Fibroblast of pulmonary artery (primary cell): ENCODE data around the gene LRRC7.

Experiments
- DNase-seq: peaks from one replicate; pipeline ENCODE4 v3.0.0-alpha.2; 2010; ENCODE audit warnings: low read depth
- H3K4me3 ChIP-seq: replicated peaks from 2 replicates; pipeline ENCODE4 v1.5.1; 2011; ENCODE audit warnings: low read depth, mild to moderate bottlenecking, control low read depth, low read length, moderate library complexity
- CTCF ChIP-seq: IDR thresholded peaks from 2 replicates; pipeline ENCODE4 v1.5.1; 2011; ENCODE audit warnings: mild to moderate bottlenecking, control low read depth, low read length, inconsistent platforms; ENCODE audit errors: missing control alignments

Gene LRRC7

GRCh38 chr1:69750638-69751037 lies 182.9 kb downstream of the LRRC7 start:
- no peak for TF ChIP-seq CTCF
- H3K4me3 ChIP-seq: no peak overlapping the region
- DNase-seq: no peak

GRCh38 chr1:69752831-69753230 lies 185.1 kb downstream of the LRRC7 start:
- peak; percentile 9 for DNase-seq
- no peak overlapping the region for H3K4me3 ChIP-seq
- no peak for TF ChIP-seq CTCF

GRCh38 chr1:69754521-69754920 lies 186.8 kb downstream of the LRRC7 start:
- DNase-seq: no peak
- TF ChIP-seq CTCF: no peak
- no peak overlapping the region for H3K4me3 ChIP-seq

- no peak for TF ChIP-seq CTCF
- DNase-seq: no peak
- H3K4me3 ChIP-seq: no peak overlapping the region
Measured at GRCh38 chr1:69755647-69756046, 187.9 kb downstream of the LRRC7 start.

GRCh38 chr1:69765951-69766350 lies 198.2 kb downstream of the LRRC7 start:
- H3K4me3 ChIP-seq: no peak overlapping the region
- peak; percentile 6 for DNase-seq
- no peak for TF ChIP-seq CTCF

GRCh38 chr1:69766431-69767180 lies 198.9 kb downstream of the LRRC7 start:
- no peak for DNase-seq
- H3K4me3 ChIP-seq: no peak overlapping the region
- TF ChIP-seq CTCF: no peak

GRCh38 chr1:69776555-69776954 lies 208.8 kb downstream of the LRRC7 start:
- TF ChIP-seq CTCF: no peak
- no peak for DNase-seq
- no peak overlapping the region for H3K4me3 ChIP-seq
